Right hindlimb (tissue), 1 donor: ENCODE measurements around the gene PROCA1.
A peak's percentile ranks its signal among the peaks of the same experiment; 100 is the strongest.
"Not testable (repeated sequence)": the region's sequence is repeated elsewhere in the genome, so short reads cannot be mapped to it uniquely, and the experiment has no call there.

Experiments used
- DNase-seq: peaks from one replicate; pipeline ENCODE4 v3.0.0-alpha.2; 2018

PROCA1 gene

DNA sequence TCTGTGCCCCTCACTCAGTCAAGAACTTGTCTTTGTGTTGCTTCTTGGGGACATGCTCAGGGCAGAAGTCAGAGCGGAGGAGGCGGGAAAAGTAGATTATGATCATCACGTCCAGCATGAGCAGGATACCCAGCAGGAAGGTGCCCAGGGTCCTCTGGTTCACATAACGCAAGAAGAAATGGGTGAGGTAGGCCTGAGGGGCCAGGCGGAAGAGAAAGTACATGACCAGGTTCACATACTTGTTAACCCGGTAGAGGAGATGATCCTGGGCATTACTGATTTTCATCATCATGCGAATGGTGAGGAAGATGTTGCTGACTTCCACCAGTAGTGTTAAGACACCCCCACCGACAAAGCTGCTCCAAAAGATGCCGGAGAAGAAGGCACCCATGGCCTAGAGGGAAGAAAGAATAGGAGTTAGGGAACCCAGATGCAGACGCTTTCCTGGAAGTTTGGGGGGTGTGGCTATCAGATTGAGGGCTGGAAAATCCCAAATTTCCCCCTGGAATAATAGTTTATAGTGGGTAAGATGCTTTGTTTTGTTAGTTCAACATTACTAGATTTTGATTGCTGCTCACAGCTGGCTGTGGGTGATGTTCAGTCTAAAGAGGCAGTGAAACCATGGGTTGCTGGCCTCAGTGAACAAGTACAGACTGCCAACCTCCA, 12.9 kb upstream of the PROCA1 start:
- DNase-seq: no peak

DNA sequence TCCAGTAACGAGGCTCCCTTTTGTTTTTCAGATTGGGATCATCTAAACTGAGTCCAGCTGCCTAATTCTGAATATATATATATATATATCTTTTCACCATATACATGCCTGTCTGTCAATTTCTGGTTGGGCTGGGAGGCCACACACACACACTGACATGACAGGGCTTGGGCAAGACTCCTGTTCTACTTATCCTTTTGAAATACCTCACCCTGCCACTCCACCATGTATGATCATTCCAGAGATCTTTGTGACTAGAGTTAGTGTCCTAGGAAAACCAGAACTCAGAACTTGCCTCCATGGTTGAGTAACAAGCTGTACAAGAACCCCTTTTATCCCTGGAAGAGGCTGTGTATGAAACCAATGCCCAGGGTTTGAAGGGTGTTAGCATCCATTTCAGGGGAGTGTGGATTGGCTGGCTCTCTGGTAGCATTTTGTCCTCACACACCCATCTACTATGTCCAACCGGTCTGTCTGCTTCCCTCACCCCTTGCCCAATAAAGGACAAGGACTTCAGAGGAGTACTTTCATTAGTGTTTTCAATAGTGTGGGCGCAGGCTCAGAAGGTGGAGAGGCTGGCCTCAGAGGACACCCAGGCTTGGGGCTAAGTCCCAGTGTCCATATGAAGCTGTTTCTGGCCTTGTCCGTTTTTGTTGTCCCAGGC, 12.3 kb upstream of the PROCA1 start:
- not testable (repeated sequence) for DNase-seq

DNA sequence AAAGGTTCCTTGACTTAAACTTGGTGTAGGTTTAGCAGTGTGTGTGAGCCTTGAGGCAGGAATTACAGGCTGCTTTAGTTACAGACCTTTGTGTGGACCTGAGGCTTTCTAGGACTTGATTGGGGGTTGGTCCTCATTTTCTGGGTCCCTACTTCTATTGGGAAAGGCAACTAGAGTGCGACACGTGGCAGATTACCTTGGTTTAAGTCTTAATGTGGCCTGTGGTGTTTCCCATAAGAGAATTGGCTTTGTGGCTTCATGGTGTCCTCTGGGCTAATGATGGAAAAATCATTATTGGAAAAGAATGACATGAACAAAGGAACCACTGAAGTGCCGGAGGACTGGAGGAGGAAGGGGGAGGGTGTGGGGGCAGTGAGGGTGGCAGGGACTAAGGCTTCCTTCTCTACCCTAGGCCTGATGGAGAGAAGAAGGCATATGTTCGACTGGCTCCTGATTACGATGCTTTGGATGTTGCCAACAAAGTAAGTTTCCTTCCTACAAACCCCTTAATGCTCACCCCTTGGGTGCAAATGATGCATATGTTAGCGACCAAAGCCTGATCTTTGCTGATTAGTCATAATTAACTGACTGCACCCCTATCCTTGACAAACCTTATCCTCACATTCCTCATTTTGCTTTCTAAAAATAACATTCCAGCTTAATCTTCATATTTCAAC, 11.6 kb upstream of the PROCA1 start:
- DNase-seq: no peak

DNA sequence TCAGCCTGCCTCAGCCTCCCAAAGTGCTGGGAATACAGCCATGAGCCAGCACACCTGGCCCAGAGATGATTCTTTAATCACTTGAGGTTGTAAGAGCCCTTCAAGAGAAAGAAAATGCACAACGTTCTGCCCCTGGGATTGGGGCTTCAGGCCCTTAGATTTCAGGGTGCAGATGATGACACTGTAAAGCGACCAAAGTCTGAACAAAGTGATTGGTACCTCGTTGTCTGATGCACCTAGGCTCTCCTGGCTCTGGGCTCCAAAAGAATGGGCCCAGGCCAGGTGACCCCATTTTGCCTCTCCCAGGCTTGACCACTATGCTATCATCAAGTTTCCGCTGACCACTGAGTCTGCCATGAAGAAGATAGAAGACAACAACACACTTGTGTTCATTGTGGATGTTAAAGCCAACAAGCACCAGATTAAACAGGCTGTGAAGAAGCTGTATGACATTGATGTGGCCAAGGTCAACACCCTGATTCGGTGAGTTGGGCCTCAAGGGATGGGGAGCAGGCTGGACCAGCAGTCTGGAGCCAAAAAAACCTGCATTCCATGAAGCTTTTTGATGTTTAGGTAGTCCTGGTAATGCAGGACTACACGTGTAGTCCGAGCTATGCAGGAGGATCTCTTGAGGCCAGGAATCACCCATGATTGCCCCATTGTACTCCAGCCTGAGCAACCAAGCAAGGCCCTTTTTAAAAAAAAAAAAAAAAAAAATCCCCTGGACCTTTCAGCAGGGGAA, 10.9 kb upstream of the PROCA1 start:
- no peak for DNase-seq

DNA sequence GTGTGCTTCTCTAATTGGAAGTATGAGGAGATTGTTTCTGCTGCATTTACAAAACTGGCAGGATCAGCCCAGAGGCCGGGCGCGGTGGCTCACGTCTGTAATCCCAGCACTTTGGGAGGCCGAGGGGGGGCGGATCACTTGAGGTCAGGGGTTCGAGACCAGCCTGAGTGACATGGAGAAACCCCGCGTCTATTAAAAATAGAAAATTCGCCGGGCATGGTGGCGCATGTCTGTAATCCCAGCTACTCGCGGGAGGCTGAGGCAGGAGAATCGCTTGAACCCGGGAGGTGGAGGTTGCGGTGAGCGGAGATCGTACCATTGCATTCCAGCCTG, 9.3 kb upstream of the PROCA1 start:
- DNase-seq: not testable (repeated sequence)

DNA sequence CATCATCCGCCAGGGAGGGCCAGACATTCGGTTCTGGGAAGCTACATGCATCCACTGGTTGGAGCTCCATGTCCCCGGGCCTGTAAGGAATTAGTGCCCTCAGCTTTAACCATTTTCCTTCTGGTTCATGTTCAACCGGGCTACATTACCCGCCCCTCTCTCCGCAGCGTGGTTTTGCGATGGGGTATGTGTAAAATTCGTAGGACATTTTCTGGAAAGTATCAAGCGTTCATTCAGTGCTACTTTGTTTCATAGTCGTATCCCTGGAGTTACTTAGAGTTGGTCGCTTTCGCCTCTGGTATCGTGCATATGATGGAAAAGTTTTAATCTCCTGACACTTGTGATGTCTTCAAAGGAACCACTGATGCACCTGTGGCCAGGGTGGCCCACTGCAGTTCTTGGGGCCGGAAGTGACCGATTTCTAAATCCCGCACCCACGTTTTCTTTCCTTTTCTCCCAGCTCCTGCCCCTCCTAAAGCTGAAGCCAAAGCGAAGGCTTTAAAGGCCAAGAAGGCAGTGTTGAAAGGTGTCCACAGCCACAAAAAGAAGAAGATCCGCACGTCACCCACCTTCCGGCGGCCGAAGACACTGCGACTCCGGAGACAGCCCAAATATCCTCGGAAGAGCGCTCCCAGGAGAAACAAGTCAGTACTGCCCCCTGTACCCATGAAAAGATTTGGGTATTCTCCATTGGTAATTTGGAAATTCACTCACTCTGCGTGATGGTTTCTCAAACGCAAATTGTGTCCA, 8.7 kb upstream of the PROCA1 start:
- DNase-seq: no peak

DNA sequence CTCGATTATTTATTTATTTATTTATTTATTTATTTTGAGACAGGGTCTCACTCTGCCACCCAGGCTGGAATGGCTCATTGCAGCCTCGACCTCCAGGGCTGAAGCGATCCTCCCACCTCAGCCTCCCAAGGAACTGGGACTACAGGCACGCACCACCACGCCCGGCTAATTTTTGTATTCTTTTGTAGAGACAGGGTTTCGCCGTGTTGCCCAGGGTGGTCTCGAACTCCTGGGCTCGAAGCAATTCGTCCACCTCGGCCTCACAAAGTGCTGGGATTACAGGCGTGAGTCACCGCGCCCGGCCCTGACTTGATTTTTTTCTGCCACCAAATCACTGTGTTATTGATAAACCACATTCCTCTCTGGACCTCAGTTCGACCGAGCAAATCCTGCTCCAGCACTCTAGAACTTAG, 7.3 kb upstream of the PROCA1 start:
- no peak for DNase-seq

DNA sequence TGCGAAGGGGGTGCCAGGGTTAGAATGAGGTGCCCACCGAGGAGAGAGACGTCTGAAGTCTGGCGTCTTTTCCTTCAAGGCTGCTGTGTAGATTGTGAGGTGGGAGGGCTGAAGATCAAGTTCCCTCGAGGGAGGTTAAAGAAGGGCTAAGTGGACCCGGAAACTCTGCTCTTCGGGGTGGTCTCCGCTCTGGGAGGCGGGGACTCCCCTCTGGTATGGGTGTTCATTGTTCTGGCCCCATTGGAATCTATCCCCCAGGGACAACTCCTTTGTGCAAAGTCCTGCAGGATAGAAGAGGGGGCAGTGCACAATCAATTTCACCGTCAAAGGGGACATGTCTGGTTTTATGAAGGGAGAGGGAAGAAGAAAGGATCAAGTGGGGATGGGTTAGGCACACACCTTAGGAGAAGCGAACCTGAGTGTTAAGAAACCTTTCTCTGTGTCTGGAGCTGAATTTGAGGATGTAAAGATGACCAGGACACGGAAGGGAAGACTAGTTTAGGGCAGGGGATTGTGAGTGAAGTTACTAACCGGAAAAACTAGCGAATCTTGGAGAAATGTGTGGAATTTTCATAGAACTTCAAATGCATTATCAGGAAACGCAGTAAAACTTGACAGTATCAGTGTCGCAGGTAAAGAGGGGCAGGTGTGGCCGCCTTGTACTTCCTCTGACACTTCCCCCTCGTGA, 6.8 kb upstream of the PROCA1 start:
- DNase-seq: no peak

DNA sequence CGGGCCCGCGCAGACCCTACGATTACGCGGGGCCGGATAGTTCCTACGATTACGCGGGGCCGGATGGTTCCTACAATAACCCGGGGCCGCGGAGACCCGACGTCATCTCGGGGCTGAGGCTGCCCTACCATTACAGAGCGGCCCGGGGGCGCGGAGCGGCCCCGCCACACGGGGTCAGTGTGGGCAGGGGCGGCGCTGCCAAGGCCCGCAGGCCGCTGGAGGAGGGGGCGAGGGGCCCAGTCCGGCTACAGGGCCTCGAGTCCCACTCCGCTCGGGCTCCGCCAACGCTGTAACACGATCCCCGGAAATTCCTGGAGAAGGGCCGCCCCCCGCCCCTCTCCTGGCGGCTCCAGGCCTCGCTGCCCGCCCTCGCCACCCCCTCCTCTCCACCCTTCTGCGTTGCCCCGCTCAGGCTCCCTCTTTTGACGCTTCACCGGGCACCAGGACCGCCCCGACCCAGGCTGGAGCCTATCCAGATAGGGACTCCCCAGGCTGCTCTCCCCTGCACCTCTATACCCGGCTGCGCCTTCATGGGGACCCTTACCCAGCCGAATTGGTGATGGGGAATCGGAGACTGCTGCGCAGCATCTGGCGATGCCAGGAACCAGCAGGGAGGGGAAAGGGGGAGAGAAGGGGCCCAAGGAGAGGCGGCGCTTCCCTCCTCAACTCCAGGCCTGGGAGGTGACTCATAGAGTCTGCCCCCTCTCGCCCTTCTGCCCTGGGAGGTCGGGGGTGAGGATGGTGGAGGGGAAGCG, 6.1 kb upstream of the PROCA1 start, which contains the start of gene RAB34:
Gene RAB34 (minus strand): TSS at position 291 of the 755 bp plus-strand sequence. CDS start 602 bp downstream, outside the sequence.
- DNase-seq: peak; percentile 96

DNA sequence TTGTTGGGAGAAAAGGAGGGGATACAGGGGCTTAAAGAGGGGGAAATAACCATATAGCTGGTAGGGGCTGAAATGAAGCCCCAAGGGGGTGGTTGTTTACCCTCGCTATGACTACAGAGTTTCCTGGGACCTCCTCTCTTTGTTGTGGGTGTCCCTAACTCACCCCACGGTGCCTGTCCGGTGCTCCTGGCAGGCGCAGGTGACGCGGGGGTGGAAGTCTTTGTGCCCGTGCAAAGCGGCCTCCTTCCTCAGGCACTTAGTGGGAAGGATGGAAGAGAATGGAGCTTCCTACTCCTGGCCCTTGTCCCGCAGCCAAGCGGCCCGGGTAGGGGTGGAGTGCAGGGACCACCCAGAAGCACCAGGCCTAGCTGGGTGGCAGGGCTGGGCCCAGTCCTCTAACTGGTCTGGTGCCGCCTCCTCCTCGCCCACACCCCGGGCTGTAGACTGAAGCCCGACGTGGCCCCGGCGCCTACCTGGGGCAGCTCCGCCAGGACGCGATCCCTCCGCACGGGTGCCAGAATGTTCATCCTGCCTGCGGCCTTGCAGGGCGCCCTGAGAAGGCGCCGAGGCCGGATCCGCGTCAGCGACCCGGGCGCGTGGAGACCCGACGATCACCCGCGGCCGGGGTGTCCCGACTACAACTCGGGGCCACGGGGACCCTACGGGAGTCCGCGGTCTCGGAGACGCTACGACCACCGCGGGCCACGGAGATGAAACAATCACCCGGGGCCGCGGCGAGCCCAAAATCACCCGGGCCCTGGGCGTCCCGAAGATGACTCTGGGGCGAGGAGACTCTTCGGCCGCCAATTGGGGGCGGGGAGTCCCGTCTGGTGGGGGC, 5.3 kb upstream of the PROCA1 start:
- peak; percentile 80 for DNase-seq

DNA sequence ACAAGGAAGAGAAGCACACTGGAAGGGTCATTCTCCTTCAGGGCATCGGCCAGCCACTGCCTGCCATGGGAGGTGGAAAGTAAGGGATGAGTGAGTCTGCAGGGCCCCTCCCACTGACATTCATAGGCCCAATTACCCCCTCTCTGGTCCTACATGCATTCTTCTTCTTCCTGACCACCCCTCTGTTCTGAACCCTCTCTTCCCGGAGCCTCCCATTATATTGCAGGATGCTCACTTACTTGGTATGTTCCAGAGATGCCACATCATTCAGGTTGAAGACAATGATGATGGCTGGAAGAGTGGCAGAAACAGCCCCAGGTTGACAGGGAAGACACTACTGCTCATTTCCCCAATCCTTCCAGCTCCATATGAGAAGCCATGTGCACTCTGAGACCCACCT, 3.5 kb upstream of the PROCA1 start:
- no peak for DNase-seq

DNA sequence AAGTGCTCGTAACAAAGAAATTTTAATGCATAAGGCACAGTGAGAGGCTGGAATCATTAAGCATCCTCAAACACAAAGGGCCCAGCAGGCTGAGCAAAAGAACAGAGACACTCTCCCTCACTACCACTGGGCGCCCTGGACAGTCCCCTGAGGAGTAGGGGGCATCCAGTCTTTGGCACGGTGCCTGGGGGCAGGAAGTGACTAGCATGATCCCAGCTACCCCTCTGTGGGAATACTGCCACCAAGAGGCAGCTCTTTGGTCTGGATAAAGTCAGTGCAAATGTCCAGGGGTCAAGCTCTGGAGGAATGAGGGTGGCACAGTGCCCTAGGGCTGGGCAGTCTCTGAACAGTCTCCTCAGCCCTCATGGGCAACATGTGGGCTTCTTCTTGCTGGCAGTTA, 2.6 kb upstream of the PROCA1 start:
- no peak for DNase-seq

DNA sequence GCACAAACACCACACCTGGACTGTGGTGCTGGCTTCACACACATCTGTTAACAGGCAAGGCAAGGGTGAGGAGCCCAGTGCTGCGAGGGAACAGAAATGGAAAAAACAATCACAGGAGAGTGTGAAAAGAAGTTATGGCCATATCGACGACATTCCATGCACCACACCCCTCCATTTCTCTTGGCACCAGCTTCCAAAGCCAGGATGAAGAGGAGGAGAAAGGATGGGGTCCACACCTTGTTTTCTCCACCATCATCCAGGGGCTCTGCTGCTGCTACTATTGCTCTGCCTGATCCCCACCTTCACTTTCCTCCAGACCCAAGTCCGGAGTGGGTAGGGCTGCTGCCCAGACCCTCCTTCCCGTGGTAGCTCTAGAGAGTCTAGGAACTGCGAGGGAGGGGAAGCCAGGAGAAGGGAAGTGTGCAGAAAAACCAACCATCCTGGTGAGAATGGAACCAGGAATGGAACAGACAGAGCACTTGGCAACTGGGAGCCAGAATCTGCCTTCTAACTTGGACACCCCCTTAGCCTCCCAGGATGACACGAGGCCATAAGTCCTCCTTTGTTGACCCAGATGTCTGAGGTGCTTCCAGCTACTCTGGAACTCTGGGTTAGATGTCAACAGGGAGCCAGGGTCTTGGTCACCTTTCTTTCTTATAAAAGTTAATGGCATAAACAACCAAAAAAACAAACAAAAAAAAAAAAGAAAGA, 1.2 kb upstream of the PROCA1 start:
- no peak for DNase-seq

DNA sequence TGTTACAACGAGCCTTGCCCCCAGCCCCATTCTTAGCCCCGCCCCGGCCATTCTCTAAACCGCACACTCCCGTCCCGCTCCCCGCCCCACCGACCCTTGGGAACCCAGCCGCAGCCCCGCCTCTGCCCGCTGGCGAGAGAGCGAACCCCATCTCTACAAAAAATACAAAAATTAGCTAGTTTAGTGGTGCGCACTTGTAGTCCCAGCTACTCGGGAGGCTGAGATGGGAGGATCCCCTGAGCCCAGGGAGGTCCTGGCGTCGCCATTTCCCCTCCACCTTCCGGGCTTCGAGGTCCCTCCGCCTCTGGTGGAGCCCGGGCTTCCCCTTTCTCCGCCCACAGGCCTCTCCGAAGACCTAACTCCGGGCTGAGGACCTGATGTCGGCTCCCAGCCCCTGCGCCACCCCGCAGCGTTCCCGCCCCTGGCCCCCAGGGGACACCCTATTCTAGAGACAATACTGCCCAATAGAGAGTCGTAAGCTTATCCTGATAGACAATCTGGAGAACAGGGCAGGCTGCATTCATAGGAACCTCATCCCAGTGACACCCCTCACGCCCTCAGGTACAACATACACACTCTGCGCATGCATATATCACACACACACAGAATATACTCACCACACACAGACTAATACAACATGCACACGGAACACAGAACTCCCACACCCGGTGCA, 480 bp upstream of the PROCA1 start:
- peak; percentile 67 for DNase-seq

DNA sequence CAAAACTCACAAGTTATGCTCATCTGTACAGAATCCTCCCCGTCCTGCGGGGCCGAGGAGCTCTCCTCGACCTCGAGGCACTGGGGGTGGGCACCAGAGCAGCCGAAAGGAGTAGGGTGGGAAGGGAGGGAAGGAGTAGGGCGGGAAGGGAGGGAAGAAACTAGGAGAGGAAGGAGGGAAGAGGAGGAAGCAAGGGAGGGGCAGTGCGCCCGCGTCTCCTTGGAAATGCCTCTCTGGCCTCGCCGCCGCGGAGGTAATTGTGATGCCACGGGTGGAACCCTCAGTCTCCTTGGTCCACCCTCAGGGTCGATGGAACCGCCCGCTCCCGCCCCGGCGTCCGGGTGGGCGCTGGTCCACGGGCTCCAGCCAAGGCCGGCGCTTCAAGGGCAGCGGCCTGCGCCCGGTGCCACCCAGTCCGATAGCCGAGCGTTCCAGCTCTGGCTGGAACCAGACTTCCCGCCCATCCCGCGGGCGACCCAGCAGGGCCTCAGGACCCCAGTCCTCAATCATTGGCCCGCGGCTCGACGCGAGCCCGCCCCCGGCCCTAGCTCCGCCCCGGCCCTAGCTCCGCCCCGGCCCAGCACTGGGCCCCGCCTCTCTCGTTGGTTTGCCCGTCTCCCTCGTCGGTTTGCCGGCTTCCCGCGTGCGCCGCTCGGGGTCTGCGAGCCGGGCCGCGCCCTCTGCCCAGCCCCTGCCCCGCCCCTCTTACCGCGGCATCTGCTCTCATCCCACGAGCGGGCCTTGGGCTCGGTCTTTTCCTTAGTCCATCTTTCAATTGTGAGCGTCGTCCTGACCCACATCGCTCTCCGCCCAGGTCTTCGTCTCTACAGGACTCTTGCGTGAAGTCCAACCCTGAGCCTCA, 596 bp downstream of the PROCA1 start:
- peak; percentile 97 for DNase-seq

DNA sequence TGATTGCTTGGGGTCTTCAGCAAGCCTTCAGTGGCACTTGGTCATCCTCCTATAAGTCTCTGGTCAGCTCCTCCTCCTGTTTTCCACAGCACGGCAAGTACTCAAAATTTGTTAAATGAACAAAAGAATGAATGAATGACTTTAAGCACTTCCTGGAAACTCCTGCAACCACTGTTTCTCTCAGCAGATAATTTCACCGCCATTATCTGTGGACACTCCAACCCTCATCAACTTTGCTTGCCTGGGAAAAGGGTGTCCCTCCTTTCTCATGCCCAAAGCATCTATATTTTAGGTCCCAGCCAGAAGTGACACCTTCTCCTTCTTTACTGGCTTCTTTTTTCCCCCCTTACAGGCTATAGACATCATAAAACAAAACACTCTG, 4.4 kb downstream of the PROCA1 start:
- no peak for DNase-seq

DNA sequence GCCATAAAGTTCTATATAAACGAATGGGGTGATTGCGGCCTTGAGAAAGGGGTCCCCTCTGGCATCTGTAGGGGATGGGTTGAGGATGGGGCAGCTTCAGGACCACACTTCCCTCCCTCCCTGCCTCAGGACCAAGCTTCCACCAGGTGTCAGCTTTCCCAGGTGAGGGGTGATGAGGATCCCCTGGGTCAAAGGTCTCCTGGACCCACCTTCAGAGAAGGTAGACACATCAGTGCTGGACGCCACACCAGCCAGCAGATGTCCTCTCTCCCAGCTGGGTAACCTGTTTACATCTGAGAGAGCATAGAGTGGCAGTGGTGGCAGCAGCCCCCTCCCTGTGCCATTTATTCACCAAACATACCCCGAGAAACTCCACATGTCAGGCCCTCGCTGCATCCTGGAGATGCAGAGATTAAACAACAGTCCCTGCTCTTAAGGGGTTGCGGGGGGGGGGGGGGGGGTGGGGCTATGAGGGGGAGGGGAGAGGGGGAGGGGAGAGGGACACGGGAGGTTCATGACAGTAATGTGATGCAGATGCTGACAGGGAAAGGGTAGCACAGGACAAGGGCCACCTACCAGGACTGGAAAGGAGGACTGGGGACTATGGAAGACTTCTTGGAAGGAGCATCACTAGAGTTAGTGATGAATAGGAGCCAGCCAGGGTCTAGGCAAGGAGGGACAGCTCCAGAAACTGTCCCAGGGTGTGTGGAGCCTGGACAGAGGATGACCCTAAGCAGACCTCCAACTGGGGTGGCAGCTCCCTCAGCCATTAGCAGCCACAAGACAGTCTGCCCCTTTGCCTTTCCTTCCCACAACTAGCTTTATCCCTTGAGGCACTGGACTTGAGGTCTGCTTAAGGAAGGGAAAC, 5.0 kb downstream of the PROCA1 start:
- DNase-seq: no peak
